GM12874 (cell line): Measurements from ENCODE around the gene PKIG.

ENCODE experiments used
- TF ChIP-seq, protein P1 (sequence below): IDR thresholded peaks from 2 replicates; pipeline ENCODE4 v1.5.1; 2011; ENCODE audit warnings: low read depth, mild to moderate bottlenecking, control low read depth, low read length, moderate library complexity; ENCODE audit not compliant: insufficient read depth

Gene PKIG

DNA sequence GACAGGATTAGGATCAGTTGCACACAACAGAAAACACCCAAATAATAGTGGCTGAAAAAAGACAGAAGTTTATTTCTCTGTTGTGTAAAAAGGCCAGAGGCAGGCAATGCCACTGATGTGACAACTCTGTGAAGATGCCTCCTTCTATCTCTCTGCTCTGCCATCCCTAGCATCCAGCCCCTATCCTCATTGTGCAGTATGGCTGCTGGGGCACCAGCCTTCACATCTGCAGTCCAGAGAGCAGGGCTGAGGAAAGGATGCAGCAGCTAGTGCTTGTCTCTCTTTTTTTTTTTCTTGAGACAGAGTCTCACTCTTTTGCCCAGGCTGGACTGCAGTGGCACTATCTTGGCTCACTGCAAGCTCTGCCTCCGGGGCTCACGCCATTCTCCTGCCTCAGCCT is 75.5 kb downstream of the PKIG start:
- TF ChIP-seq, protein P1, sequence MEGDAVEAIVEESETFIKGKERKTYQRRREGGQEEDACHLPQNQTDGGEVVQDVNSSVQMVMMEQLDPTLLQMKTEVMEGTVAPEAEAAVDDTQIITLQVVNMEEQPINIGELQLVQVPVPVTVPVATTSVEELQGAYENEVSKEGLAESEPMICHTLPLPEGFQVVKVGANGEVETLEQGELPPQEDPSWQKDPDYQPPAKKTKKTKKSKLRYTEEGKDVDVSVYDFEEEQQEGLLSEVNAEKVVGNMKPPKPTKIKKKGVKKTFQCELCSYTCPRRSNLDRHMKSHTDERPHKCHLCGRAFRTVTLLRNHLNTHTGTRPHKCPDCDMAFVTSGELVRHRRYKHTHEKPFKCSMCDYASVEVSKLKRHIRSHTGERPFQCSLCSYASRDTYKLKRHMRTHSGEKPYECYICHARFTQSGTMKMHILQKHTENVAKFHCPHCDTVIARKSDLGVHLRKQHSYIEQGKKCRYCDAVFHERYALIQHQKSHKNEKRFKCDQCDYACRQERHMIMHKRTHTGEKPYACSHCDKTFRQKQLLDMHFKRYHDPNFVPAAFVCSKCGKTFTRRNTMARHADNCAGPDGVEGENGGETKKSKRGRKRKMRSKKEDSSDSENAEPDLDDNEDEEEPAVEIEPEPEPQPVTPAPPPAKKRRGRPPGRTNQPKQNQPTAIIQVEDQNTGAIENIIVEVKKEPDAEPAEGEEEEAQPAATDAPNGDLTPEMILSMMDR: no peak

DNA sequence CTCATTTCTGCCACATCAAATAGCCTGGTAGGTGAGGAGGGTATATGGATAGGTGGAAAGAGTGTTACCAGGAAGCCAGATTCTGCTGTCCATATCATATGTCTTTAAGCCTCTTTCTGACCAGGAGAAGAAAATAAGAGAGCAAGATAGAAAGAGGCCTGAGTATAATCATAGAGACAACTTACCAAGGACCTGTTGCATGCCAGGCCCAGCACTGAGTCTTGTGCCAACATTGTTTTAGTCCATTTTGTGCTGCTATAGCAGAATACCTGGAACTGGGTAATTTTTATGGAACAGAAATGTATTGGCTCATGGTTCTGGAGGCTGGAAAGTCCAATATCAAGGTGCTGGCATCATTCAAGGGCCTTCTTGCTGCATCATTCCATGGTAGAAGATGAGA is 76.4 kb downstream of the PKIG start:
- TF ChIP-seq, protein P1: no peak

DNA sequence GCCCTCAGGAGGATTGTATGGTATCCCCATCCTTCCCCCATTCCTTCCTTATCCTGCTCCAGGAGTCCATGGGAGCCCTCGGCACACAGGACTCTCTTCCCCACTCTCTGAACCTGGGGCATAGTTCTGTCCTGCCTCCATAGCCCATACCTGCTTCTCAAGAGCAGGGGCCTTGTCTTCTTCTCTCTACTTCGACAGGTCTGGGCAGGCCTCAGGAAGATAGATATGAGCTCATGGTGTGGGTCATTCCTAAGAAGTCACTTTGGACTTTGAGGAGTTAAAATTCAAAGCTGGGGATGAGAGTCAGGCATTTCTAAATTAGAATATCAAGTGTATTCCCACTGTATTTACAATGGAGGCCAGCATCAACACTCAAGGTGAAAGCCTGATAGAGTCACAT is 77.6 kb downstream of the PKIG start:
- TF ChIP-seq, protein P1: no peak

DNA sequence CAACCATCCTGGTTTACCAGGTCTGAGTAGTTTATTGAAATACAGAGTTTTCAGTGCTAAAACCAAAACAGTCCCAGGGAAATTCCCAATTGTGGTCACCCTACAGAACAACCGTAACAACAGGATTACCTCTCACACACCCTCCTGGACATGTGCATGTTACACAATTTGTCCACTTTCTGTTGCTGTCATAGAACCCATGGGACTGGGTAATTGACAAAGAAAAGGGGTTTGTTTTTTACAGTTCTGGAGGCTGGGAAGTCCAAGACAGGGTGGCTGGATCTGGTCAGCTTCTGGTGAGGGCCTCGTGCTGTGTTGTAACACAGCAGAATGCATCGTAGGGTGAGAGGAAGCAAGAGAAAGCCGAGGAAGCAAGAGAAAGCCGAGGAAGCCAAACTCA is 78.2 kb downstream of the PKIG start:
- TF ChIP-seq, protein P1: no peak

DNA sequence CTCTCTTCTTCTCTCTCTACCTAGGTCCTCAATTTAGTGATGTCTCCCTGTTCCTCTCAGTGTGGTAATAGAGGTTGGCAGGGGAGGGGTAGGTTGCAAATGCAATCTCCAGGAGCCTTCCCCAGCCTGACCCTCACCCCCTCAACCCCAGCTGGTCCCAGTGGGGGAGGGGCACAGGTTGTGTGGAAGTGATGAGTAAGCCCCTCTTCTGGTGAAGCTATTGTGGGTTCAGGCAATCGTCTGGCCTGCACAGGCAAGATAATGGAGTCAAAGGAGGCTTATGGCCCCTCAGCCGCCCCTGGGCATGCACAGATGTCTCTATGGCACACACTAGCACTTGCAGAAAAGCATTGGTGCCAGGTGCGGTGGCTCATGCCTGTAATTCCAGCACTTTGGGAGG is 79.9 kb downstream of the PKIG start:
- TF ChIP-seq, protein P1: no peak

DNA sequence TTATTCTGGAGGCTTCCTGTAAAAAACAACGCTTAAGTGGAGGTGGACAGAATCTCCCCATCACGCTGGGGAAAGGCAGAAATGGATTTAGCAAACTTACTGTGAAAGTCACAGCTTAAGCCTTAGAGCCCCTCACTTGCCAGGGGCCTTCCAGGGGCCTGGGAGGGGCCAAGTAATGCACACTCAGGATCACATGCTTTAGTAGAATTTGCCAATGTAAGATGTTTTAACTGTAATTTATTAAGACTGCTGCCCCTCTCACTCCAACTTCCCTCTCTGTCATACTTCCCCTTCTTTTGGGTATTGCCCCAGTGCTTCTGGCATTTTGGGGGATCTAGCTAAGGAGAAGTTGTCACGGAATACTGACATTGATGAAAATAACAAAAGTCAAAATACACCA is 81.8 kb downstream of the PKIG start:
- TF ChIP-seq, protein P1: no peak

DNA sequence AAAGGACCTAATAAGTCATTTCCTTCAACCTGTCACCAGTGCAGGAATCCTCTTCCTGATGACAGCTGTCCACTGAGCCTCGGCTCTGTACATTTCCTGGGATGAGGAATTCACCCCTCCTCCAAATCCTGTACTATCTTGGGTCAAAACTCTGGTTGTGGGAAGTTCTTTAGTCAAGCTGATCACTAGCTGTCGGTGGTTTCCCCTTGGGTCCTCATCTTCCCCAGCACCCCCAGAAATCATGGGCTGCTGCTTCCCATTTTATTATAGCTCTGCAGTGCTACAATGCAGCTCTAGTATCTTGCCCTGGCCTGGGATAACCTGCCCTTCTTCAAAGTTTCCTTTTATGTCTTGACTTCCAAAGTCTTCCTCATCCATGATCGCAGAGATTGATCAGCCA is 83.7 kb downstream of the PKIG start:
- TF ChIP-seq, protein P1: no peak
